PC-9 (cell line): ENCODE measurements around the gene DTNBP1.

Experiments
- CTCF ChIP-seq: fragments of 200-600 bp; sonication (generic); conservative IDR thresholded peaks from 2 replicates; pipeline ENCODE4 v1.6.1; 2017; ENCODE audit warnings: mixed run types, antibody characterized with exemption, mild to moderate bottlenecking, moderate library complexity
- EZH2 ChIP-seq: fragments of 200-600 bp; sonication (generic); IDR thresholded peaks from 2 replicates; pipeline ENCODE4 v1.8.0; 2017; ENCODE audit warnings: antibody characterized with exemption, low read depth

DNA sequence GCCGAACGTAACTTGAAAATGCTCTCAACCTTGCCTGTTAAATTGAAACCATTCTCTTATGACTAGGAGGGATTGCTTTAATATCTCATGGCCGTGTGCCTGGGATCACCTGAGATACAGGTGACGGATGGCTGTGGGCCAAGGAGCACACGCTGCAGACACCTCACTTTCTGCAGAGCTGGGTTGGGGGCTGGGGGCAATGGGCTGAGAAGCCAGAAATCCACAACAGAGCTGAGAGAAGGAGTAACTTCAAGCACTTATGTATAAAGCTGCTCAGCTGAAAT is 170.9 kb downstream of the DTNBP1 start:
- no peak for TF ChIP-seq CTCF
- no peak for TF ChIP-seq EZH2
